ENCODE measurements around the gene SYTL3.
A peak's percentile ranks its signal among the peaks of the same experiment; 100 is the strongest.
"Not testable (repeated sequence)": the region's sequence is repeated elsewhere in the genome, so short reads cannot be mapped to it uniquely, and the experiment has no call there.

The SYTL3 gene

GRCh38 chr6:158654498-158654897, 4.6 kb downstream of the SYTL3 start:
- WGBS, 2 donors (ENCODE audit: extremely low coverage in 2 of 2, insufficient read length in 2 of 2, insufficient replicate concordance in 1 of 2): no CpG with 5 or more reads among the region's 6 CpGs
- peak overlapping the region; percentile 32 for H2AFZ ChIP-seq (ENCODE audit: low read length)
- H3K4ac ChIP-seq (ENCODE audit: low read length): no peak overlapping the region
- H3K9ac ChIP-seq (ENCODE audit: low read depth, low read length, poor library complexity): peak overlapping the region; percentile 70
- no peak overlapping the region for H2BK12ac ChIP-seq (ENCODE audit: low read length)
- H2BK120ac ChIP-seq (ENCODE audit: low read depth, low read length): no peak overlapping the region
- H3K23ac ChIP-seq (ENCODE audit: low read depth, low read length, poor library complexity): peak overlapping the region; percentile 14
- peaks cover 0 to 11% (median 0%) of the 10 kb centered on the region in 3 experiments for H3K27me3 ChIP-seq (ENCODE audit: control insufficient read depth in 3 of 3, insufficient read depth in 3 of 3, low read depth in 1 of 3, low read length in 3 of 3)
- H3K27ac ChIP-seq (replicated peaks; ENCODE audit: low read length): no peak overlapping the region
- H3K18ac ChIP-seq (ENCODE audit: low read length): peak overlapping the region; percentile 36
- DNase-seq (ENCODE audit: low spot score): no peak
- H4K8ac ChIP-seq (ENCODE audit: low read depth, low read length): no peak overlapping the region
- H3K79me1 ChIP-seq (ENCODE audit: low read depth, low read length): no peaks in the 10 kb centered on the region
- no peak overlapping the region for H3K14ac ChIP-seq (ENCODE audit: low read length)
- no peaks in the 10 kb centered on the region for H3K36me3 ChIP-seq (replicated peaks in 1 of 2; ENCODE audit: control insufficient read depth in 2 of 2, insufficient read depth in 2 of 2, low read length in 2 of 2)
- peak overlapping the region; percentile 9 for H2AK5ac ChIP-seq (ENCODE audit: low read depth, low read length)
- no peak overlapping the region for H2BK15ac ChIP-seq (ENCODE audit: low read length)
- H2BK5ac ChIP-seq (ENCODE audit: low read length): no peak overlapping the region
- H3K4me1 ChIP-seq (ENCODE audit: control insufficient read depth in 2 of 2, insufficient read depth in 1 of 2, low read depth in 1 of 2, low read length in 2 of 2): peaks cover 0 to 3% of the 10 kb centered on the region in 2 donors
- H3K4me2 ChIP-seq (ENCODE audit: insufficient read depth, low read length, poor library complexity, severe bottlenecking): no peak overlapping the region
- no peak overlapping the region for H3K4me3 ChIP-seq (ENCODE audit: low read length in 2 of 2)
- no peaks in the 10 kb centered on the region for H3K9me3 ChIP-seq (replicated peaks in 1 of 2; ENCODE audit: control insufficient read depth in 2 of 2, insufficient read depth in 1 of 2, low read depth in 1 of 2, low read length in 2 of 2)
- H4K91ac ChIP-seq (ENCODE audit: low read depth, low read length, poor library complexity): no peak overlapping the region

GRCh38 chr6:158654960-158655489, 5.2 kb downstream of the SYTL3 start:
- H3K9me3 ChIP-seq (replicated peaks in 1 of 2; ENCODE audit: control insufficient read depth in 2 of 2, insufficient read depth in 1 of 2, low read depth in 1 of 2, low read length in 2 of 2): no peaks in the 10 kb centered on the region
- H3K14ac ChIP-seq (ENCODE audit: low read length): no peak overlapping the region
- H3K4me3 ChIP-seq (ENCODE audit: low read length in 2 of 2): no peak overlapping the region
- no peak for DNase-seq (ENCODE audit: low spot score)
- H4K91ac ChIP-seq (ENCODE audit: low read depth, low read length, poor library complexity): no peak overlapping the region
- WGBS, 2 donors (ENCODE audit: extremely low coverage in 2 of 2, insufficient read length in 2 of 2, insufficient replicate concordance in 1 of 2): no CpG with 5 or more reads among the region's 10 CpGs
- H3K9ac ChIP-seq (ENCODE audit: low read depth, low read length, poor library complexity): no peak overlapping the region
- H2AFZ ChIP-seq (ENCODE audit: low read length): peak overlapping the region; percentile 32
- no peak overlapping the region for H4K8ac ChIP-seq (ENCODE audit: low read depth, low read length)
- H2BK120ac ChIP-seq (ENCODE audit: low read depth, low read length): no peak overlapping the region
- peaks cover 0 to 3% of the 10 kb centered on the region in 2 donors for H3K4me1 ChIP-seq (ENCODE audit: control insufficient read depth in 2 of 2, insufficient read depth in 1 of 2, low read depth in 1 of 2, low read length in 2 of 2)
- H3K27ac ChIP-seq (replicated peaks; ENCODE audit: low read length): no peak overlapping the region
- H2BK5ac ChIP-seq (ENCODE audit: low read length): no peak overlapping the region
- H3K79me1 ChIP-seq (ENCODE audit: low read depth, low read length): no peaks in the 10 kb centered on the region
- H3K23ac ChIP-seq (ENCODE audit: low read depth, low read length, poor library complexity): peak overlapping the region; percentile 14
- H3K4ac ChIP-seq (ENCODE audit: low read length): no peak overlapping the region
- H2BK12ac ChIP-seq (ENCODE audit: low read length): no peak overlapping the region
- no peak overlapping the region for H2AK5ac ChIP-seq (ENCODE audit: low read depth, low read length)
- no peak overlapping the region for H3K4me2 ChIP-seq (ENCODE audit: insufficient read depth, low read length, poor library complexity, severe bottlenecking)
- H3K36me3 ChIP-seq (replicated peaks in 1 of 2; ENCODE audit: control insufficient read depth in 2 of 2, insufficient read depth in 2 of 2, low read length in 2 of 2): no peaks in the 10 kb centered on the region
- peaks cover 0 to 6% (median 0%) of the 10 kb centered on the region in 3 experiments for H3K27me3 ChIP-seq (ENCODE audit: control insufficient read depth in 3 of 3, insufficient read depth in 3 of 3, low read depth in 1 of 3, low read length in 3 of 3)
- H3K18ac ChIP-seq (ENCODE audit: low read length): no peak overlapping the region
- H2BK15ac ChIP-seq (ENCODE audit: low read length): no peak overlapping the region

GRCh38 chr6:158655569-158656450, 6.0 kb downstream of the SYTL3 start:
- Histone ChIP-seq H3K27ac (replicated peaks; ENCODE audit: low read length) (no peak overlapping the region), H3K4me3 (ENCODE audit: low read length in 2 of 2) (no peak overlapping the region), H4K8ac (ENCODE audit: low read depth, low read length) (no peak overlapping the region), H2AK5ac (ENCODE audit: low read depth, low read length) (no peak overlapping the region), H3K18ac (ENCODE audit: low read length) (no peak overlapping the region), H3K23ac (ENCODE audit: low read depth, low read length, poor library complexity) (no peak overlapping the region), H2BK15ac (ENCODE audit: low read length) (no peak overlapping the region), H2BK12ac (ENCODE audit: low read length) (no peak overlapping the region), H3K9ac (ENCODE audit: low read depth, low read length, poor library complexity) (no peak overlapping the region), H3K36me3 (replicated peaks in 1 of 2; ENCODE audit: control insufficient read depth in 2 of 2, insufficient read depth in 2 of 2, low read length in 2 of 2) (no peaks in the 10 kb centered on the region), H3K79me1 (ENCODE audit: low read depth, low read length) (no peaks in the 10 kb centered on the region), H2AFZ (ENCODE audit: low read length) (no peak overlapping the region), H2BK5ac (ENCODE audit: low read length) (no peak overlapping the region), H4K91ac (ENCODE audit: low read depth, low read length, poor library complexity) (no peak overlapping the region), H3K27me3 (ENCODE audit: control insufficient read depth in 3 of 3, insufficient read depth in 3 of 3, low read depth in 1 of 3, low read length in 3 of 3) (peaks cover 0 to 7% (median 0%) of the 10 kb centered on the region in 3 experiments), H3K4me1 (ENCODE audit: control insufficient read depth in 2 of 2, insufficient read depth in 1 of 2, low read depth in 1 of 2, low read length in 2 of 2) (peaks cover 0 to 3% of the 10 kb centered on the region in 2 donors), H3K9me3 (replicated peaks in 1 of 2; ENCODE audit: control insufficient read depth in 2 of 2, insufficient read depth in 1 of 2, low read depth in 1 of 2, low read length in 2 of 2) (no peaks in the 10 kb centered on the region), H3K4me2 (ENCODE audit: insufficient read depth, low read length, poor library complexity, severe bottlenecking) (no peak overlapping the region), H3K4ac (ENCODE audit: low read length) (no peak overlapping the region), H2BK120ac (ENCODE audit: low read depth, low read length) (no peak overlapping the region), H3K14ac (ENCODE audit: low read length) (no peak overlapping the region)
- WGBS, 2 donors (ENCODE audit: extremely low coverage in 2 of 2, insufficient read length in 2 of 2, insufficient replicate concordance in 1 of 2): no CpG with 5 or more reads among the region's 22 CpGs
- no peak for DNase-seq (ENCODE audit: low spot score)

GRCh38 chr6:158656986-158657385, 7.1 kb downstream of the SYTL3 start:
- no CpG with 5 or more reads among the region's 9 CpGs for WGBS, 2 donors (ENCODE audit: extremely low coverage in 2 of 2, insufficient read length in 2 of 2, insufficient replicate concordance in 1 of 2)
- peaks cover 0 to 17% (median 0%) of the 10 kb centered on the region in 3 experiments for H3K27me3 ChIP-seq (ENCODE audit: control insufficient read depth in 3 of 3, insufficient read depth in 3 of 3, low read depth in 1 of 3, low read length in 3 of 3)
- not testable (repeated sequence) for H2BK120ac ChIP-seq (ENCODE audit: low read depth, low read length); H3K4me1 ChIP-seq (ENCODE audit: control insufficient read depth in 2 of 2, insufficient read depth in 1 of 2, low read depth in 1 of 2, low read length in 2 of 2); H2BK15ac ChIP-seq (ENCODE audit: low read length); H2AK5ac ChIP-seq (ENCODE audit: low read depth, low read length); H2AFZ ChIP-seq (ENCODE audit: low read length); H2BK12ac ChIP-seq (ENCODE audit: low read length); H3K18ac ChIP-seq (ENCODE audit: low read length); H3K4me2 ChIP-seq (ENCODE audit: insufficient read depth, low read length, poor library complexity, severe bottlenecking); H3K4ac ChIP-seq (ENCODE audit: low read length); H2BK5ac ChIP-seq (ENCODE audit: low read length); H3K14ac ChIP-seq (ENCODE audit: low read length); H3K27ac ChIP-seq (replicated peaks; ENCODE audit: low read length); H3K9ac ChIP-seq (ENCODE audit: low read depth, low read length, poor library complexity); H3K9me3 ChIP-seq (replicated peaks in 1 of 2; ENCODE audit: control insufficient read depth in 2 of 2, insufficient read depth in 1 of 2, low read depth in 1 of 2, low read length in 2 of 2); H4K91ac ChIP-seq (ENCODE audit: low read depth, low read length, poor library complexity); DNase-seq (ENCODE audit: low spot score); H3K36me3 ChIP-seq (replicated peaks in 1 of 2; ENCODE audit: control insufficient read depth in 2 of 2, insufficient read depth in 2 of 2, low read length in 2 of 2); H4K8ac ChIP-seq (ENCODE audit: low read depth, low read length); H3K23ac ChIP-seq (ENCODE audit: low read depth, low read length, poor library complexity); H3K79me1 ChIP-seq (ENCODE audit: low read depth, low read length); H3K4me3 ChIP-seq (ENCODE audit: low read length in 2 of 2)

All from neuronal stem cell (in vitro differentiated cells).